Gastrocnemius medialis (tissue), 4 donors: ENCODE results near the gene GCG. TPM values are rescaled to one million over a fixed set of nuclear protein-coding genes. Genes with fewer than 3 reads are reported as not detected.
A peak's percentile ranks its signal among the peaks of the same experiment; 100 is the strongest.

Source experiments
- ATAC-seq, 2 donors: fragments of 150-250 bp; one replicate each; pipeline ENCODE4 v1.9.1; 2016
- DNase-seq, 2 donors: peaks; one replicate each; pipeline ENCODE4 v3.0.0-alpha.2; 2019
- H3K27ac ChIP-seq, 4 donors: fragments of 200-600 bp; sonication (generic); 1 replicate in 1 of 4; 2 replicates in 3 of 4; pipeline ENCODE4 v1.5.1; 2016 to 2018; ENCODE audit warnings: mild to moderate bottlenecking in 2 of 4, moderate library complexity in 1 of 4
- H3K27me3 ChIP-seq, 3 donors: fragments of 200-600 bp; sonication (generic) in 2 of 3; 1 replicate in 1 of 3; 2 replicates in 2 of 3; pipeline versions ENCODE4 v1.5.1 to v1.6.0; 2016 to 2019; ENCODE audit warnings: mild to moderate bottlenecking in 1 of 3, moderate library complexity in 1 of 3
- H3K36me3 ChIP-seq, 2 donors: fragments of 200-600 bp; sonication (generic) in 1 of 2; one replicate each; pipeline ENCODE4 v1.5.1; 2017 to 2018
- H3K4me1 ChIP-seq, 2 donors: fragments of 200-600 bp; sonication (generic) in 1 of 2; one replicate each; pipeline ENCODE4 v1.5.1; 2016 to 2017; ENCODE audit warnings: mild to moderate bottlenecking in 2 of 2
- H3K4me3 ChIP-seq, 4 donors: fragments of 200-600 bp; sonication (generic) in 3 of 4; 1 replicate in 1 of 4; 2 replicates in 3 of 4; pipeline ENCODE4 v1.5.1; 2016 to 2019; ENCODE audit warnings: mild to moderate bottlenecking in 2 of 4
- H3K9me3 ChIP-seq, 3 donors: fragments of 200-600 bp; sonication (generic) in 2 of 3; 1 replicate in 1 of 3; 2 replicates in 2 of 3; pipeline ENCODE4 v1.5.1; 2016 to 2019
- CTCF ChIP-seq, 5 experiments: fragments of 450-650 bp in 3 of 5; fragments of 200-600 bp in 2 of 5; sonication (generic) in 2 of 5; IDR thresholded peaks in 4 of 5; conservative IDR thresholded peaks in 1 of 5; 1 replicate in 4 of 5; 2 replicates in 1 of 5; pipeline ENCODE4 v1.5.1; 2016 to 2019; ENCODE audit warnings: antibody characterized with exemption in 5 of 5, mild to moderate bottlenecking in 3 of 5, moderate library complexity in 3 of 5
- POLR2A ChIP-seq, 2 donors: fragments of 450-650 bp; IDR thresholded peaks; one replicate each; pipeline ENCODE4 v1.6.1; 2017; ENCODE audit warnings: antibody characterized with exemption in 2 of 2, mild to moderate bottlenecking in 2 of 2, moderate library complexity in 2 of 2
- in situ Hi-C, 4 donors: fragments of 200-750 bp; cut with MboI; loops; one replicate each; pipeline versions ENCODE4 v1.15.0 to v1.8.0; 2017; ENCODE audit warnings: low sequenced_read_pairs in 4 of 4
- intact Hi-C: fragments of 100-400 bp; cut with DNase I; formaldehyde crosslinking; loops from one replicate; pipeline ENCODE4 v1.15.1; 2023; ENCODE audit warnings: low total_unique reads
- total RNA-seq, 4 donors: library from RNA; depleted of rRNA; stranded (reverse); fragments of >200 nt; gene quantifications; one replicate each; pipeline versions ENCODE4 v1.1.0 to v1.2.3, GENCODE V29; 2016

Gene GCG
- total RNA-seq, 4 donors from 2014 or later: not detected

- Histone ChIP-seq H3K4me1 (peaks cover 7 to 8% of the 10 kb centered on the region in 2 donors), H3K27me3 (no peaks in the 10 kb centered on the region), H3K9me3 (no peaks in the 10 kb centered on the region), H3K36me3 (no peaks in the 10 kb centered on the region), H3K4me3 (no peak overlapping the region), H3K27ac (no peak overlapping the region)
- TF ChIP-seq POLR2A (IDR thresholded peaks at IDR 0.05) (no peak), CTCF (IDR thresholded peaks at IDR 0.05 in 4 of 5, conservative IDR thresholded peaks at IDR 0.05 in 1 of 5) (no peak)
- in situ Hi-C loops (no loop called here), intact Hi-C loops (no loop called here)
- DNase-seq: no peak
- no peak for ATAC-seq
Measured at GRCh38 chr2:162114271-162114670, 37.8 kb downstream of the GCG start.

- no peaks in the 10 kb centered on the region for H3K27me3 ChIP-seq
- peaks cover 7 to 8% of the 10 kb centered on the region in 2 donors for H3K4me1 ChIP-seq
- H3K36me3 ChIP-seq: no peaks in the 10 kb centered on the region
- H3K4me3 ChIP-seq: no peak overlapping the region
- no peaks in the 10 kb centered on the region for H3K9me3 ChIP-seq
- intact Hi-C loops (no loop called here), in situ Hi-C loops (no loop called here)
- TF ChIP-seq CTCF (IDR thresholded peaks at IDR 0.05 in 4 of 5, conservative IDR thresholded peaks at IDR 0.05 in 1 of 5) (no peak), POLR2A (IDR thresholded peaks at IDR 0.05) (no peak)
- DNase-seq (peak; percentile 25 to 41), ATAC-seq (peak; percentile 89 to 92)
- no peak overlapping the region for H3K27ac ChIP-seq
Measured at GRCh38 chr2:162113776-162114168, 38.3 kb downstream of the GCG start.

GRCh38 chr2:162113088-162113775 lies 38.8 kb downstream of the GCG start:
- no peak overlapping the region for H3K27ac ChIP-seq
- no peak for ATAC-seq
- no peaks in the 10 kb centered on the region for H3K9me3 ChIP-seq
- intact Hi-C loops: no loop called here
- H3K27me3 ChIP-seq: no peaks in the 10 kb centered on the region
- no peak for DNase-seq
- in situ Hi-C loops: no loop called here
- TF ChIP-seq CTCF (IDR thresholded peaks at IDR 0.05 in 4 of 5, conservative IDR thresholded peaks at IDR 0.05 in 1 of 5): no peak
- TF ChIP-seq POLR2A (IDR thresholded peaks at IDR 0.05): no peak
- H3K4me1 ChIP-seq: peaks cover 7 to 8% of the 10 kb centered on the region in 2 donors
- no peaks in the 10 kb centered on the region for H3K36me3 ChIP-seq
- H3K4me3 ChIP-seq: no peak overlapping the region

GRCh38 chr2:162111958-162112850 lies 39.8 kb downstream of the GCG start:
- intact Hi-C loops: no loop called here

More at GRCh38 chr2:162111958-162112850, 39.8 kb downstream of the GCG start:
- no peaks in the 10 kb centered on the region for H3K27me3 ChIP-seq
- H3K27ac ChIP-seq: no peak overlapping the region
- no peak for TF ChIP-seq CTCF (IDR thresholded peaks at IDR 0.05 in 4 of 5, conservative IDR thresholded peaks at IDR 0.05 in 1 of 5)
- no peak for TF ChIP-seq POLR2A (IDR thresholded peaks at IDR 0.05)
- DNase-seq (no peak), ATAC-seq (no peak)
- no peaks in the 10 kb centered on the region for H3K36me3 ChIP-seq
- in situ Hi-C loops: no loop called here
- no peak overlapping the region for H3K4me3 ChIP-seq
- peaks cover 7 to 8% of the 10 kb centered on the region in 2 donors for H3K4me1 ChIP-seq
- no peaks in the 10 kb centered on the region for H3K9me3 ChIP-seq
